ENCODE measurements around the gene TSPAN4.

DNA sequence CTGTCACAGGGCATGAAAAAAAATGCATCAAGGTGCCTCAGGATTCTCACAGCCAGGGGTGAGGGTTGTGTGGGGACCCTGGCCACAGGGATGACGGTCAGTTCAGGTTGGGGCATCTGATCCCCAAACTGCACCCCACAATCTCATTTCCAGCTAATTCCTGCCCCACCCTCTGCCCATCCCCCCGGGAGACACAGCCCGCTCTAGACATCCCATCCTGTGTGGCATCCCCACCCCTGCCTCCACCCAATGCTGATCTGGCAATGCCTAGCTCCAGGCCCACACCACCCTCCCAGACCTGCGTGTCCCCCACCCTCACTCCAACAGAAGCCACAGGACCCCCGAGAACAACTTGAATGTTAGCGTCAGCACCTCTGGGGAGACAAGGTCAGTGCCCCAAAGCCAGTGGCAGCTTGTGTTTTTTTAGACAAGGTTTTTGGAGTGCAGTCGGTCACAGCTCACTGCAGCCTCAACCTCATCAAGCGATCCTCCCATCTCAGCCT lies 25.3 kb downstream of the TSPAN4 start:
- TF ChIP-seq, protein P1, sequence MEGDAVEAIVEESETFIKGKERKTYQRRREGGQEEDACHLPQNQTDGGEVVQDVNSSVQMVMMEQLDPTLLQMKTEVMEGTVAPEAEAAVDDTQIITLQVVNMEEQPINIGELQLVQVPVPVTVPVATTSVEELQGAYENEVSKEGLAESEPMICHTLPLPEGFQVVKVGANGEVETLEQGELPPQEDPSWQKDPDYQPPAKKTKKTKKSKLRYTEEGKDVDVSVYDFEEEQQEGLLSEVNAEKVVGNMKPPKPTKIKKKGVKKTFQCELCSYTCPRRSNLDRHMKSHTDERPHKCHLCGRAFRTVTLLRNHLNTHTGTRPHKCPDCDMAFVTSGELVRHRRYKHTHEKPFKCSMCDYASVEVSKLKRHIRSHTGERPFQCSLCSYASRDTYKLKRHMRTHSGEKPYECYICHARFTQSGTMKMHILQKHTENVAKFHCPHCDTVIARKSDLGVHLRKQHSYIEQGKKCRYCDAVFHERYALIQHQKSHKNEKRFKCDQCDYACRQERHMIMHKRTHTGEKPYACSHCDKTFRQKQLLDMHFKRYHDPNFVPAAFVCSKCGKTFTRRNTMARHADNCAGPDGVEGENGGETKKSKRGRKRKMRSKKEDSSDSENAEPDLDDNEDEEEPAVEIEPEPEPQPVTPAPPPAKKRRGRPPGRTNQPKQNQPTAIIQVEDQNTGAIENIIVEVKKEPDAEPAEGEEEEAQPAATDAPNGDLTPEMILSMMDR (IDR thresholded peaks at IDR 0.05), result no peak
- no peak for TF ChIP-seq POLR2AphosphoS5 (IDR thresholded peaks at IDR 0.05)
- TF ChIP-seq POLR2A (IDR thresholded peaks at IDR 0.05), result no peak
- TF ChIP-seq EP300 (IDR thresholded peaks at IDR 0.05; ENCODE audit: low read depth), result no peak
